SK-N-SH (cell line): ENCODE results near the gene ERBB2.

Source experiments
- CTCF ChIP-seq: fragments of 200-600 bp; sonication (generic); IDR thresholded peaks from 2 replicates; pipeline ENCODE4 v1.6.1; 2017; ENCODE audit warnings: antibody characterized with exemption, mild to moderate bottlenecking, moderate library complexity
- EP300 ChIP-seq, 2 experiments: IDR thresholded peaks; 2 replicates each; pipeline versions ENCODE4 v1.4.0 to v1.6.1; 2012; ENCODE audit warnings: borderline replicate concordance in 1 of 2, low read depth in 1 of 2, low read length in 1 of 2
- RAD21 ChIP-seq: IDR thresholded peaks from 2 replicates; pipeline ENCODE4 v1.6.1; 2012; ENCODE audit warnings: mild to moderate bottlenecking, low read length
- REST ChIP-seq: IDR thresholded peaks from 2 replicates; pipeline ENCODE4 v1.6.1; 2012; ENCODE audit warnings: mild to moderate bottlenecking, low read depth, low read length, moderate library complexity
- RFX5 ChIP-seq: IDR thresholded peaks from 2 replicates; pipeline ENCODE4 v1.6.1; 2012; ENCODE audit warnings: mild to moderate bottlenecking, improper control_type of control experiment, low read length

- no peak for TF ChIP-seq CTCF
- no peak for TF ChIP-seq REST
- no peak for TF ChIP-seq EP300 (IDR thresholded peaks at IDR 0.05; ENCODE audit: borderline replicate concordance in 1 of 2, low read depth in 1 of 2, low read length in 1 of 2)
- TF ChIP-seq RFX5, result no peak
- no peak for TF ChIP-seq RAD21
Measured at GRCh38 chr17:39702901-39703893, 3.3 kb downstream of the ERBB2 start.
